HPDE6-E6E7 (cell line): ENCODE results near the gene PARS2.
"Not testable (repeated sequence)": the region's sequence is repeated elsewhere in the genome, so short reads cannot be mapped to it uniquely, and the experiment has no call there.

Experiments used
- DNase-seq: peaks from one replicate; pipeline ENCODE4 v3.0.0; 2011; ENCODE audit warnings: missing footprints; ENCODE audit errors: extremely low spot score

Gene PARS2

DNA sequence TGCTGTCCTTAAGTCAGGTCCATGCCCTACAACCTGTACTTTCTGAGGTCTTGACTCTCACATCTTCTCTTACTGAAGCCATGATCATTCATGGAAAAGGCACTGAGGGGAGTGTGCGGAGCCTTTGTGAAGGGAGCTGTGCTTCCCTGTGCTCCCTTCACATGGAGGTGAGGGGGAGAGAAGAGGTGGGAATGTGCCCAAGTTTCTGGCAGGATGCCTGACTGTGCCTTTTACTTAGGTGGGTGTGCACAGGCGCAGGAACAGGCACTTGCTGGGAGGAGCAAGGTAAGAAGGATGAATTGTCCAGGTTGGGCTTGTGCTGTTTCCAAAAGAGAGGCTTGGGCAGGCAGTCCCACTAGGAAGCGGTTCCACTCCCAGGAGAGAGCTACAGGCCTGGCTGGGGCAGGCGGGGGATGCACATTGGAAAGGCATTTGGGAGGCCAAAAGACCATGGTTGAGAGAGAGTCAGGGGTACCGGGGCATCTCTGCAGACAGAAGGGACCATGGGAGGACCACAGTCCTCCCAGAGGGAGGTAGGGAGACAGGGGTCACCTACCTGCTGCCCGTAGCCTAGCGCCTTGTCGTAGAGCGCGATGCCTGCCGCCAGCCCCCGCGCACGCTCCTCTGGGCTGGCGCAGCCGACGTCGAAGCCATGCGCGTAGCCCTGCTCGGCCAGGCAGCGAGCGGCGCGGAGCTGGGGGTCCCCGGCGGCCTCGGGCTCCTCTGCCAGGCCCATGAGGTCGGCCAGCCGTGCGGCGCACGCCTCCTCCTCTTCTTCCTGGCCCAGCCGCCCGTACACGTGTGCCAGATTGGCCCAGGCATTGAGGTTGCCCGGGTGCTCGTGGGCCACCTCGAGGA lies 35.9 kb upstream of the PARS2 start:
- DNase-seq, result no peak

DNA sequence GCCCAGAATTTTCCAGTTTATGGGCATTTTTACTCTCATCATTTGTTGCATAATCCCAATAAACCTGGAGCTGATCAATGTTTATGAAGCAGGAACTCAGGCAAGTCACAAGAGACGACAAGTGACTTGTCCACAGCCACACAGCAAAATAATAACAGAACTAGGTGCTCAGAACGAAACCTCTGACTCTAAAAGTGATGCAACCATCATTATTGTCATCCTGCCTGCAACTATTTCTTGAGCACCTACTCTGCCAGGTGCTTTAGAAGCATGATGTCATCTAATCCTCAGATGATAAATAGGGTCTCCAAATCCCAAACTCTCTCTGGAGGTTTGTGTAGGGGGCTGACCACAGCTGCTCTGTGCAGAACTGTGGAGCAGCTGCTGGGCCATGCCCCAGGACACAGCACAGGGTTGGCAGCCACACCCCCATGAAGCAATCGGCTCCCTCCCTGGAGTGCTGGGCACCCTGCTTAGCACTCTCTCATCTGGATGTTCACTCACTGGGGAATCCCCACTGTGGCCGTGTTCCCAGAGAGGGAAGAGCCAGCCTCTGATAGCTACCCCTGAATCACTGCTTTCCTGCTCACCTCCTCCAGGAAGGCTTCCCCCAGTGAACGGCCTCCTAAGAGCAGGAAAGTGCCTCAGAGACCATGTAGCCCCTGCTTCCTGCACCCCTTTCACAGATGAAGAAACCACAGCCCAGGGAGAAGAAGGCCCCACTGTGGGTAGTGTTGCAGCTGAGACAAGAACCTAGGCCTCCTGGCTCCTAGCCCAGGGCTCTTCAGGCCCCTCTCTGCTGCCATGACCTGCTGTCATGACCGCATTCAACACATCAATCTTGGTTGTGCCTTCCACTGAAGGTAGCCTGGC lies 34.7 kb upstream of the PARS2 start:
- peak; percentile 62 for DNase-seq

DNA sequence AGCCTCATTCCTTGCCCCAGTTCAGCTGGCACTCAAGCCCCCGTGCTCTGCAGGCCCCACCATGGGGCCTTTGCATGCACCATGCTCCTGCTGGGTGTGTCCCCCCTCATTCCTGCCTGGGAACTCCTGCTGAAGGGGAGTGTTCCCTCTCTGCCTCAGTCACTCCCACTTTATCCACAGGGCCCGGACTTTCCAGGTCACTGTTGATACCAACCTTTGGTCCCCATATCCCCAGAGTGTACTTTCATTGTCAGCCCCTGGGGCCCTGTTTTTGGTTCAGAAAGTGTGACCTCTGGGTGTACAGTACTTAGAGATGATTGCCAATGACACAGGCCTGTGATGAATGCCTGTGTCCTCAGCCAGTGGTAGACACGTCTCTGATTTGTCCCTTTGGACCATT lies 33.9 kb upstream of the PARS2 start:
- no peak for DNase-seq

DNA sequence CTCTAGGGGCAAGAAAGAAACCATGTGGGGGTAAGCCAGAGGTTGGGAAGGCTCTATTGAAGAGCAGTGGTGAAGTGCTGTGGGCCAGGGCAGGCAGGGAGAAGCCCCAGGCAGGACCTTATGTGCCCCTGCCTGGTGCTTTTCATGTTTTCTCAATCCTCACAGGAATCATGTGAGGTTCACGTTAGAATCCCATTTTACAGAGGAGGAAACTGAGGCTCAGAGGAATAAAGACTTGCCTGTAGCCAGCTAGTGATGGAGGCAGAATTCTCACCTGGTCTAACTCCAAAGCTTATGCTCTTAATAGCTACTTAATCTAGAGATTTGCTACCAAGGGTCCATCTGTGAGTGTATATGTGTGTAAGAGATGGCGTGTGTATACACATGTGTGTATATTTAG lies 32.6 kb upstream of the PARS2 start:
- DNase-seq, result no peak

DNA sequence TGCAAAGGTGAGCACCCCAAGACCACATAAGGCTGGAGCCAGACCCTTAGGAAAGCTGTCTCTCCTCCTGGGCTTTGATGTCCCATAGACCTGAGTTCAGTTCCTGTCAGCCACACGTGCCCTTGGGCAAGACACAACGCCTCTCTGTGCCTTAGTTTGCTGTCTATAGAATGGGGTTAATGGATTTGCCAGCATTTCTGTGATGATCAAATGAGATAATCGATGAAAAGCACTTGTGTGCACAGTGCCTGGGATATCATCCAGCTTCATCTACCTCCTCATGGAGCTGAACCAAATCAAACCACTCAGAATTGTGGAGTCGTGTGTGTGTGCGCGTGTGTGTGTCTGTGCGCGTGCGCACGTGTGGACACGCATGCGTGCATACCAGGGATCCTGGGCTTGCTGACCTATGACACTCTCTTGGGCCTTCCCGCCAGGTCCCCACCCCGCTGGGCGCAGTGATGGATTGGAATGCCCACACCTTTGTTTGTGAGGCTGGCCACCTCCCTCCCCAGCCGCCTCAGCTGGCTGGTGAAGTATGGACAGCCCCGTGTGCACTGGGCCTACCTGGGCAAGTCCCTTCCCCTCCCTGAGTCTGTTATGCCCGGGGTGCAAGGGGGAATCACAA lies 31.6 kb upstream of the PARS2 start:
- DNase-seq, result no peak

DNA sequence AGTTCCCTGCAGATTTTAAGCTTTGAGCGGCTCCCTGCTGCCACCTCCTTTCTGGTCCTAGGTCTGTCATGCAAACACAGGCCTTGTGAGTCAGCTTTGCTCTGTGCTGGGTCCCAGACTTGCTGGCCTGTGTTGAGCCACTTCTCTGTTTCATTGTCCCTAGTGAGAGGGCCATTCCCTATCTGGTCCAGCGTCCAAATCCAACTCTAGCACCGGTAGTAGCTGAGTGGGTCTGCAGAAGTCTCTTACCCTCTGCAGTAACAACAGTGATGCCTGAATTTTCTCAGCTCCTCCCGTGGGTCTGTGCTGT lies 31.0 kb upstream of the PARS2 start:
- DNase-seq, result peak; percentile 34

DNA sequence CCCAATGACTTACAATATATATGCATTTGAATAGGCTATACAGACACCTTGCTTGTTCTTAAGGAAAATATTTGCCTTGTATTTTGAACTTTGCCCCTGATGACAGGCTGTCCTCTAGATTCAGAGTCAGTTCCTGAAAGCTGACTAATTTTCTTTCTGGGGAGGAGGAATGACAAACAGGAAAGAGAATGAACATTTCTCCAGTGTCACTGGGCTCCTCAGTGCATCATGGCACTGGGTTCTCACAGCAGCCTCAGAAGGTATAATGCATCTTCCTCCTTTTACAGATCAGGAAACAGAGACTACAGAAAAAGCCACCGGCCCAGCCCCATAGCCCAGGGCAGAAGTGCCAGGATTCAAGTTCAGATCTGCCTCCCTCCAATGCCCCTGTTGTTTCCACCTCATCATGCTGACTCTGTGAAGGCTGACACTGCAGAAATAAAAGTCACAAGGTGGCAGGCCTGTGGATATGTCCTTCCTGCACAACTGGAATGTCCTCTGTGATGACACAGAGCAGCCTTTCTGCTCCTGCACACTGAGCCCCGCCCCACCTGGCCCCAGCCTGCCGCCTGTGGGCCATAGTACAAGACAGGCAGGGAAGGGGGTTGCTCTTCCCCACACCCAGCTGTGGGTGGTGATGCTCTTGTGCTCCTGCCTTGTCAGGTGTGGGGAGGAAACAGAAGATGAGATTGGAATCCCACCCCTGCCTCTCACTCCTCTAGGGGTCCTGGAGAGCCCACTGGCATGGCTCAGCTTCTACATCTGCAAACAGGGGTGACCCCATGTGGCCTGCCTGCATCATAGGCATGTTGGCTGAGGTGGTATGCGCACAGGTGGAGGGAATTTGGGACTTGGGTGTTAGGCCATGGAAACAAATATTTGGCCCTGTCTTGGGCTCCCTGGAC lies 30.4 kb upstream of the PARS2 start:
- DNase-seq, result peak; percentile 73

DNA sequence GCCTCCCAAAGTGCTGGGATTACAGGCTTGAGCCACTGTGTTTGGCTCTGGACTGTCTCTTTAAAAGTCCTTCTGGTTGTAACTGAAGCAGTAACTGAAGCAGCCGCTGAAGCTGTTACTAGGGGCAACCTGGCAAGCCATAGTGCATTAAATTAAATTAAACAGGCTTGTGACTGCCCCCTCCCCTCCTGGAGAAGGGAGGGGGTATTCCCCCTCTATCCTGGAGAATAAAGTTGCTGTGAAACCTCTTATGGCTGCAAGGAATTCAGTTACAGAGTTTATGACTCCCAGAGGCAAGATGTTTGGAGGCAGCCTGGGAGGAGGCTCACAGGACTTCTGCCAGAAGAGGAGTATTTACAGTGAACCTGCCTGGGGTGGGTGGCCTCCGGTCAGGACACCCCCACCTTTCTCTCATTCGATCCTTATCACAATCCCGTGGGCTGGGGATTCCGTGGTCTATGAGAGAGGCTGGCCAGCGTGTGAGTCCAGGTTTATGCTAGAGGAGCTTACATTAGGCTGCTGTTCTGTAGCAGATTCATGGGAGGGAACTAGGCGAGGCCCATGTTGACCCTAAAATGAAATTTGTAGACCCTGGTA lies 28.5 kb upstream of the PARS2 start:
- no peak for DNase-seq

DNA sequence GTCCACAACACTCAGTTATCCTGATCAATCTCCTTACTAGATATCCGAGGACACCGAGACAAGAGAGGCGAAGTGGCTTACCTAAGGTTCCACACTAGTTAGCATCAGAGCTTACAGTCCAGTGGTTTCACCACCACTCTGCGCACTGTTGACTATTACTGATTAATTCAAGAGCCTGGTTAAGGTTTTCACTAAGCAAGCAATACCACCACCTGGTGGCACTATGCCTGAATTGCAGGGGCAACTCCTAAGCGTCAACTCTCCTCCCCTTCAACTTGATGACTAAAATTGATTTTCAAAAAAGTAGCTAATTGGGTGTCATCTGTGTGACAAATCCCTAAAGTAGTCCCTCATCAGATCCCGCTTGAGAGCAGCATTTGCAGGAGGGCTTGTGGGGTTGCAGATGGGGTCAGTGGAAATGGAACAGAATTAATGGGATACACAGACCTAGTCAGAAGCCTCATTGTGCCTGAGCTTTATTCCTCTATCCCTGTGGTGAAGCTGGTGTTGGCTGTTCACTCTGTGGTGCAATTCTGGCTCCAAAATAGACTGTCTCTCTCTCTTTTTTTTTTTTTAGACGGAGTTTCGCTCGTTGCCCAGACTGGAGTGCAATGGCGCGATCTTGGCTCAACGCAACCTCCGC lies 27.7 kb upstream of the PARS2 start:
- DNase-seq, result no peak

DNA sequence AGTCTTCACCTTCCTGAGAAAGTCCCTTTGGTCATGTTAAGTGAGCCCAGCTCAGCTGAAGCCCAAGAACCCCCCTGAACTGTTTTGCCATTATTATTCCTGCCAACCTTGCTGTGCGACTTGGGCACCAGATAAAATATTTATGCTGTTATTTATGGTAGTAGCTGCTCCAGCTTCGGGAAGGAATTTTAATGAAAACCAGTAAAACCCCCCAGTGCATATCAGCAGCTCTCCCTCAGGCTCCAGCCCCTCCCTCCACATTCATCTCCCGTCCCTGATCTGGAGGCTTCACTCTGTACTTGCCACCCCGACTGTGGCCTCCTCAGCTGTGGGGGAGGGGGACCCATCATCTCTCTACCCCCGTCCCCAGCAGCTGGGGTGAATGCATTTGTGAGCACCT lies 24.1 kb upstream of the PARS2 start:
- DNase-seq, result no peak

DNA sequence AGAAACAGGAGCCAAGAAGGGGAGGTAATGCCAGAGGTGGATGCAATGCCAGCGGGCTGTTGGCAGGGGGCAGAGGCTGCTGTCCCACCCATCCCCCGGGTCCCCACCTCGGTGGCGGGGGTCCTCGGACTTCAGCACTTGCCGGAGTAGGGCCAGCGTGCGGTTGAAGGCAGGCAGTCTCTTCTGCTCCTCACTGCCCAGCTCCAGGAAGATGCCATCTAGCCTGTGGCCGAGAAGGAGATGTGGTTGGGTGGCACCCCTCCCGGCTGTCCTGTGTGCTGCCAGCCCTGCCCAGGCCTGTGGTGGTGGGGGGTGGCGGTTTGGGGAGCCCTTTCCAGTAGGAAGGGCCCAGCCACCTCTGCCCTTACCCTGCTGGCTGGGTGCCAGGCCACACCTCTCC lies 23.3 kb upstream of the PARS2 start:
- no peak for DNase-seq

DNA sequence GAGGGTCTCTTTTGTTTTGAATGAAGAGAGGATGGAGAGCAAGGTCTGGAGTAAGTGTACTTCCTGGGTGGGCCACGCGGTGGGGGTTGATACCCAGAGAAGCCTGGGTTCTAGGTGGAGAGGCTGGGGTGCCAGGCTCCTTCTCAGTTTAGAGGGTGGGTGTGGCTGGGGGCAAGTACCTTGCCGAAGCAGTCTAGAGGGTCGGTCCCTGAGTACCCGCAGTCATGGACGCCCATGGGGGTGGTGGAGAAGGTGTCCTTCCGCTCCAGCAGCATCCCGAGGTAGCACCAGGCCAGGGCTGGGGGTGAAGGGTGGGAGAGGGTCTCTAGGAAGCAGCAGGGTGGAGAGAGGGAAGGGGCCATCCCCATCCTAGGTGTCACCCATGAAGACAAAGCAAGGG lies 22.5 kb upstream of the PARS2 start:
- no peak for DNase-seq

DNA sequence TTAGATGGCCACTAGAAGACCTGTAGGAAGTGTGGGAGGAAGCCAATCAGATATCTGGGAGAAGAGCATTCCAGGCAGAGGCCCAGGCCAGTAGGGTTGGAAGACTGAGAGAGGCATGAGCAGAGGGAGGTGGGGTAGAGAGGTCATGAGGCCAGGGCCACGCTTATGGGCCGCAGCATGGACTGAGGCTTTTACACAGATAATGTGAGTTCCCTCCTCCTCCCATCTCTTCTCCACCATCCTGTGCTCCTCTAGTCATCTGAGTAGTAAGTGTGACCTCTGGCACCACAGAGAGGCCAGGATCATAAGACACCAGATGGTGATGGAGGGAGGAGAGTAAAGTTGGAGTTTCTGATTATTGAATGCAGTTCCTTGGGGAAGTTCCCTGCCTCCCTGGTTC lies 19.7 kb upstream of the PARS2 start:
- no peak for DNase-seq

DNA sequence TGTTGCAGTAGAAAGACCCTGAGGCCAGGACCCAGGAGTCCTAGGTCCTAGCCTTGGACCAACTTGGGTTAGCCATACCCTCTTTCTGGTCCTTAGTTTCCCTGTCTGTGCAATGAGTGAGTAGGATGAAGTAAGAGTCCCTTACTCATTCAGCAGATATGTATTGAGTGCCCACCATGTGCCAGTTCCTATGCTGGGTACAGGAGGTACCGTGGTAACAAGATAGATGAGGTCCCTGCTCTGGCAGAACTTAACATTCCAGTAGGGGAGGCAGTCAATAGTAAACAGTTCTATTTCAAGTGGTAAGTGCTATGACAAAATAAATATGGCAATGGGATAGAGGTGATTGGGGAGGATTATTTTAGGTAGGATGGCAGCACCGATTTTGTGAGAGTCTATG lies 18.3 kb upstream of the PARS2 start:
- no peak for DNase-seq

DNA sequence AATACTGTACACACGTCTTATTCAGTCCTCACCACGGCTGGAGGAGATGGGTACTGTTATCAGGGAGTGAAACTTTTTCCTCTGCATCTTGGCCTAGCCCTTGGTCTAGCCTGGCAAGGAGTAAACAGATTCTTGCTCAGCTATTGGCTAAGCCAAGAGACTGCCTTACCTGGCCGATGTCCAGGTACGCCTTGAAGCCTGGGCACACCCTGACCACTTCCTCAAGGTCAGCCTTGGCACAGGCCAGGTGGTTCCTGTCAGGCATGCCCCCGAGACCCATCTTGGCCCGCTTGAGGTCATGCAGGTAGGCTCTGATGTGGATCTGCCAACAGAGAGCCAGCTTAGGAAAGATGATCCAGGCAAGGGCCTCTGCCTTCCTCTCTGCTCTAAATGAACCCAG lies 17.8 kb upstream of the PARS2 start:
- no peak for DNase-seq

DNA sequence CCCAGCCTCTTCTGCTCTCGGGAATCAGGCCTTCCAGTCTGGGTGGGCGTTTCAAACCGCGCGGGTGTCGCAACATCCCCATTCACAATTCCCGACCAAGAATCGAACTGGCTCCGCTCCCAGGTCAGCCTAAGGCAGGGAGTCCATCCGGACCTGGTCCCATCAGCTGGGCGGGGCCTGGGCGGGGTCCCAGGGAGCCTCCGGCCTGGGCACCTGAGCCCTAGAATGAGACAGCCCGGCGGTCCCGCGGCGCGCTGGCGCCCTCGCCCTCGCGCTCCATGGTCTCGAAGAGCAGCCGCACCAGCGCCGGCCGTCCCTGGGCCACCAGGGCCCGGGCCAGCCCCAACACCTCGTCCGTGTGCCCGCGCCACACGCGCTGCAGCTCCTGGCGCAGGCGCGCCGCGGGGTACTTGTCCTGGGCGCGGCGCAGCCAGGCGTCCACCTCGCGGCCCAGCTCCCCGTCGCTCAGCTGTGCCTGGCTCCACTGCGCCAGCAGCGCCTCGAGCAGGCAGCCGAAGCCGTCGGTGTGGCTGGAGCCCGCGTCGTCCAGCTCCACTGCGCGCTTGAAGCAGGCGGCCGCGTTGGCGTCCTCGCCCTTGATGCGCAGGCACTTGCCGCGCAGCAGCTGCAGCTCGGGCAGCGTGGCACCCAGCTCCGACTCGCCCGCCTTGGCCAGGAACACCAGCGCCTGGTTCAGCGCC lies 16.9 kb upstream of the PARS2 start:
- no peak for DNase-seq

DNA sequence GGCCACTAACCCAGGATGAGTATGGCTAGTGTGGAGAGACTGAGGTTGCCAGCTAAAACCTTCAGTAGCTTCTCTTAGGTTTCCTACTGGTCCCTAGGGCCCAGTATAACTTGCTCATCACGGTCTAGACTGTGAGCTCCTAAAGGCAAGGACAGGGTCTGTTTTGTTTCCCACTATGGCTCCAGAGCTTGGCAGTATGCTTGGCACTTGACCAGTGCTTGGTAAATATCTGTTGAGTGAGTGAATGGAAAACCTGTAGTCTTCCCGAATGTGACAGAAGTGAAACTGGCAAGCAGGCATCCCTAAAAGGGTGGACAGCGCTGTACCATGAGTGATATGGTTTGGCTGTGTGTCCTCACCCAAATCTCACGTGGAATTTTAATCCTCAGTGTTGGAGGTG lies 13.1 kb upstream of the PARS2 start:
- DNase-seq, result no peak

DNA sequence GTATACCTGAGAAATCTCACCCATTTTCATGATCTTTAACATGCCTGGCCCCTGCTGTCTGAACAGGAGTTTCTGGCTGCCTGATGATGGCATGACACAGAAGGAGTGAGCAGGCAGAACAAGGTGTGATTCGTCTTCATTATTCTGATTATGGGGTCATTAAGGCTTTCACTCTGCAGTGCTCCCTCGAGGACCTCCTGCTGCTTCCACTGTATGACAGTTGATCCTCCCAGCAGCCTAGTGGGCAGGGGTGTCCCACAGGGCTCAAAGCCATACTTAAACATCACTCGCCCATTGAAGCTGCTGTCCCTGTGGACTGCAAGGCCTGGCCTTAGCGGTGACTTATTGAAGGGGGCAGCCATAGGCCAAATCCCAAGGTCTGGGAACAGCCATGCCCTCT lies 12.7 kb upstream of the PARS2 start:
- DNase-seq, result no peak

DNA sequence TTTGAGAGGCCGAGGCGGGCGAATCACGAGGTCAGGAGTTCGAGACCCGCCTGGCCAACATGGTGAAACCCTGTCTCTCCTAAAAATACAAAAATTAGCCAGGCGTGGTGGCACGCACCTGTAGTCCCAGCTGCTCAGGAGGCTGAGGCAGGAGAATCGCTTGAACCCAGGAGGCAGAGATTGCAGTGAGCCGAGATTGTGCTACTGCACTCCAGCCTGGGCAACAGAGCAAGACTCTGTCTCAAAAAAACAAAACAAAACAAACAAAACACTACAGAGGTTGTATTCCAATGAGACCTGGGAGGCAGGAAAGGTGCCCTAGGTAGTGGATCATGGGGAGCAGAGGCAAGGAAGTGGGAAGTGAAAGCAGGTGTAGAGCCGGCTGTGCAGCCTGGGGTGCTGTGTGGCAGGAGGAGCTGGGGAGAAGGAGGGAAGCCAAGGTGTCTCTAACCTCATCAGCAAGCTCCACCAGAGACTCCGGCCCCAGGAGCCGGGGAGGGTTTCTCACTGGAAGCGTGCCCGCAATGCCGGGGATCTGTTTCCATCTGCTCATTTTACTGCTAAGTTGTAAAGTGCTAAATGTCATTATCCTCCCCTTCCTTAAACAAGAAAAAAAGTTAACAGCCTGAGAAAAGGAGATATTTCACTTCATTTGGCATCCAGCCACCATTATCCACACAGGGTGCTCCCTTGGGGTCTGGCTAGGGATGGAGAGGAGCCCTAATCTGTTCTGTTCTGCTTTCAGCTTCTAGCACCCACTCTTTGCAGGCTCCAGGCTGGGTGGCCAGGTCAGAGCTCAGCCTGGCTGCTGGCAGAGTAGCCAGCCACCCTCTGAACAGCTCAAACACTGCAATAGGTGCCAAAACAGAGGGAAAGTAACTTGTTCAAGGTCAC lies 11.8 kb upstream of the PARS2 start:
- DNase-seq, result not testable (repeated sequence)
